Measurements from ENCODE around the gene SLAIN2.
A peak's percentile ranks its signal among the peaks of the same experiment; 100 is the strongest.
"Not testable (repeated sequence)": the region's sequence is repeated elsewhere in the genome, so short reads cannot be mapped to it uniquely, and the experiment has no call there.

Gene SLAIN2

GRCh38 chr4:48340965-48341775, at the start of gene SLAIN2:
TSS of gene SLAIN2 (plus strand) at chr4:48341529. CDS start at chr4:48341740, 211 bp downstream.
- peak; percentile 99 for DNase-seq

GRCh38 chr4:48292218-48292790, 49.0 kb upstream of the SLAIN2 start:
- not testable (repeated sequence) for DNase-seq

- DNase-seq = no peak
Observed at GRCh38 chr4:48295116-48295515, 46.2 kb upstream of the SLAIN2 start.

GRCh38 chr4:48296365-48296764, 45.0 kb upstream of the SLAIN2 start:
- DNase-seq = no peak

GRCh38 chr4:48297256-48297846, 44.0 kb upstream of the SLAIN2 start:
- DNase-seq = no peak

GRCh38 chr4:48299560-48299959, 41.8 kb upstream of the SLAIN2 start:
- no peak for DNase-seq

- no peak for DNase-seq
Observed at GRCh38 chr4:48300004-48300403, 41.3 kb upstream of the SLAIN2 start.

- DNase-seq = no peak
Observed at GRCh38 chr4:48305508-48305907, 35.8 kb upstream of the SLAIN2 start.

- DNase-seq = no peak
Observed at GRCh38 chr4:48307528-48307927, 33.8 kb upstream of the SLAIN2 start.

GRCh38 chr4:48308901-48309300, 32.4 kb upstream of the SLAIN2 start:
- DNase-seq = no peak

GRCh38 chr4:48311896-48312295, 29.4 kb upstream of the SLAIN2 start:
- DNase-seq = no peak

- not testable (repeated sequence) for DNase-seq
Observed at GRCh38 chr4:48314746-48315145, 26.6 kb upstream of the SLAIN2 start.

GRCh38 chr4:48315728-48316630, 25.4 kb upstream of the SLAIN2 start:
- DNase-seq = peak; percentile 13 to 20

- DNase-seq = no peak
Observed at GRCh38 chr4:48321312-48321711, 20.0 kb upstream of the SLAIN2 start.

- DNase-seq = no peak
Observed at GRCh38 chr4:48322063-48322462, 19.3 kb upstream of the SLAIN2 start.

GRCh38 chr4:48324281-48324680, 17.0 kb upstream of the SLAIN2 start:
- no peak for DNase-seq

GRCh38 chr4:48329193-48329592, 12.1 kb upstream of the SLAIN2 start:
- DNase-seq = no peak

- DNase-seq = no peak
Observed at GRCh38 chr4:48329976-48330375, 11.4 kb upstream of the SLAIN2 start.

- no peak for DNase-seq
Observed at GRCh38 chr4:48331577-48332330, 9.6 kb upstream of the SLAIN2 start.

- no peak for DNase-seq
Observed at GRCh38 chr4:48332661-48333060, 8.7 kb upstream of the SLAIN2 start.

GRCh38 chr4:48333587-48333986, 7.7 kb upstream of the SLAIN2 start:
- no peak for DNase-seq

- DNase-seq = no peak
Observed at GRCh38 chr4:48334236-48334635, 7.1 kb upstream of the SLAIN2 start.

Data from stimulated activated CD4-positive, alpha-beta T cell treated with anti-CD3 and anti-CD28 coated beads, Interleukin-2, amount 100 ng/mL, for 24 hours (primary cell).